AG09309 (cell line): ENCODE results near the gene CLEC12A.

Experiments
- DNase-seq: peaks from one replicate; pipeline ENCODE4 v3.0.0-alpha.2; 2010; ENCODE audit warnings: low read depth
- H3K4me3 ChIP-seq: 2 replicates; pipeline ENCODE4 v1.5.1; 2011; ENCODE audit warnings: mild to moderate bottlenecking, low read depth, low read length, moderate library complexity; ENCODE audit not compliant: control insufficient read depth
- TF ChIP-seq, protein P1 (sequence below): IDR thresholded peaks from 2 replicates; pipeline ENCODE4 v1.5.1; 2011; ENCODE audit warnings: mild to moderate bottlenecking, low read depth, low read length, inconsistent platforms; ENCODE audit not compliant: insufficient read depth, control insufficient read depth; ENCODE audit errors: missing control alignments

CLEC12A gene

DNA sequence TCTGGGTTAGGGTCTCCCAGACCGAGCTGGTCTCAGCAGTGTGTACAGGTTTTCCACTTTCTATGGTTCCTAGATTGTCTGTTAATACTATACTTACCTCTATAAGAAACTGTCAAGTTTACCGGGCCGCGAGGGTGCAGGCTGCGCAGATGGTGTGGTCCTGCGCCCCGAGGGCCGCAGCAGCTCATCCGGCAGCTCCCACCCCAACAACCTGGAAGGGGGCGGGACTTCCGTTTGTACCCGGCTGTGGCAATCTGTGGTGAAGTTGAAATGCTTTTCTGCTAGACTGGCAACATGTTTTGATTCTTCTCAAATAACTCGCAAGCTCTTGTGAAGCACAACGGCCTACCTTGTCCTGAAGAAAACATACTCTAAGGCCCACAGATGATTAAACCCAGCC, 59.2 kb downstream of the CLEC12A start, which contains the start of gene CLEC9A:
TSS of gene CLEC9A (plus strand) at position 237 of the 400 bp plus-strand sequence. CDS start 22,006 bp downstream, outside the sequence.
- no peak within 1 kb of the TSS for H3K4me3 ChIP-seq
- DNase-seq = no peak
- TF ChIP-seq, protein P1, sequence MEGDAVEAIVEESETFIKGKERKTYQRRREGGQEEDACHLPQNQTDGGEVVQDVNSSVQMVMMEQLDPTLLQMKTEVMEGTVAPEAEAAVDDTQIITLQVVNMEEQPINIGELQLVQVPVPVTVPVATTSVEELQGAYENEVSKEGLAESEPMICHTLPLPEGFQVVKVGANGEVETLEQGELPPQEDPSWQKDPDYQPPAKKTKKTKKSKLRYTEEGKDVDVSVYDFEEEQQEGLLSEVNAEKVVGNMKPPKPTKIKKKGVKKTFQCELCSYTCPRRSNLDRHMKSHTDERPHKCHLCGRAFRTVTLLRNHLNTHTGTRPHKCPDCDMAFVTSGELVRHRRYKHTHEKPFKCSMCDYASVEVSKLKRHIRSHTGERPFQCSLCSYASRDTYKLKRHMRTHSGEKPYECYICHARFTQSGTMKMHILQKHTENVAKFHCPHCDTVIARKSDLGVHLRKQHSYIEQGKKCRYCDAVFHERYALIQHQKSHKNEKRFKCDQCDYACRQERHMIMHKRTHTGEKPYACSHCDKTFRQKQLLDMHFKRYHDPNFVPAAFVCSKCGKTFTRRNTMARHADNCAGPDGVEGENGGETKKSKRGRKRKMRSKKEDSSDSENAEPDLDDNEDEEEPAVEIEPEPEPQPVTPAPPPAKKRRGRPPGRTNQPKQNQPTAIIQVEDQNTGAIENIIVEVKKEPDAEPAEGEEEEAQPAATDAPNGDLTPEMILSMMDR = no peak

DNA sequence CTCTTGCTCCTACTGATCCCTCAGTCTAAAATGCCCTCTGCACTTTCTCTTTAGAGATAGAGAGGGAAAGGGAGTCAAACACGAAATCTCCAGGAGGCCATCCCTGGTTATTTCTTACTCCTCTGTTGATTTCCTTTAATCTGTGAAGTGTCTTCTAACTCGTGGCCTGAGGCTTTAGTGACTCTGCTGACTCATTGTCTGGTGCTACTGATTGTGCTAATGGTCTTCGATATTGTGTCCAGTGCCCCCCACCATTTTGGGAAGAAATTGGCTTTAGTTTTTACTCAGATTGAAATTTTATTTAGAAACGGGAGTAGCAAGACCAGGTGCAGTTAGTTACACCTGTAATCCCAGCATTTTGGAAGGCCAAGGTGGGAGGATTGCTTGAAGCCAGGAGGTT, 60.1 kb downstream of the CLEC12A start:
- H3K4me3 ChIP-seq = no peak overlapping the region
- DNase-seq = no peak
- TF ChIP-seq, protein P1 = no peak

DNA sequence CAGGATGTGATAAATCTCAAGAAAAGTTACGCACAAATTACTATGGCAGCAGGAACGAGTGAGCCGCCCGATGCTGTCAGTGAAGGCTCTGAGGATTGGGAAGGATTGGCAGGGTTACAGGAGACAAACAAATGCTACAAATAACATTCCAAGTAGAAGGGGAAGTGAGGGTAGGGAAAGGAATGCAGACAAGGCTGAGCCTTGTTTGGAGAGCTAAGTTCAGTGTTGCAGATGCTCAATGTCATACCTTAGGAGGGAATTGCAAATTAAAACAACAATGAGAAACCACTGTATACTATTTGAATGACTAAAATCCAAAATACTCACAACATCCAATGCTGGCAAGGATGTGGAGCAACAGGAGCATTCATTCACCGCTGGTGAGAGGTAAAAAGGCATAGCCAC, 60.6 kb downstream of the CLEC12A start:
- DNase-seq = peak; percentile 80
- H3K4me3 ChIP-seq = no peak overlapping the region
- TF ChIP-seq, protein P1 = no peak

DNA sequence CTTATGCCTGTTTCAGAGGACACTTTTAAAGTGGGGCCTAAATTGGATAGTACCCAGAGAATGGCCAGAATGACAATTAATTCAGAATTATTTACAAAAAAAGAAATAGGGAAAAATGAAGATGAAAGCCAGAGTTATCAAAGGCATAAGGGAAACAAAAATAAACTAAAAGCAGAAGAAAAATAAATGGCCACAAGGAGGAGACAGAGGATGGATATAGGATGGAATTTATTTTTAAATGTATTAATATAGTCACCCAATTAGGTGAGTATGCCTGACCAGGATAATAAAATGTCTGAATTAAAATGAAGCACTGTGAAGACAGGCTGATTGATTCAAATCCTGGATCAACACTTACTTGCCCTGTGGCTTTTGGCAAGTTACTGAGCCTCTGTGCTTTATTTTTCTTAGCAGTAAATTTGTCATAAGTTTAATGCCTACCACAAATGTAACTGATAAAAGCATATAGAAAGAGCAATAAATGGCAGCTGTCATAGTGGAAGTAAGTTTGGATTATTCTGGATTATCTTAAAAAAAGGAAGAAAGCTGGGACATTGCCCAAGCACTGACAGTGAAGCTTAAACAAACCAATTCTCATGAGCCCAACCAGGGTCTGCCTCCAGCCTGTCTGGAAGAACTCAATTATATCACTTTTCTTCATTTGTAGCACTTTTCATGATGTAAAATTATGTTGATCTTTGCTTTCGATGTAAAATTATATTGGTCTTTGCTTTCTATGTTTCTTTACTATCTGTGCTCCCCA, 62.8 kb downstream of the CLEC12A start:
- no peak overlapping the region for H3K4me3 ChIP-seq
- TF ChIP-seq, protein P1 = peak; percentile 42
- no peak for DNase-seq
